Heart right ventricle (tissue), 16 donors: ENCODE measurements around the gene CHST2. TPM values are rescaled to one million over a fixed set of nuclear protein-coding genes. Genes with fewer than 3 reads are reported as not detected.

Experiments used
- ATAC-seq, 8 donors: fragments of 200-7000 bp; cut with Tn5 transposase; one replicate each; pipeline ENCODE4 v1.9.1; 2020; ENCODE audit warnings: mild to moderate bottlenecking in 8 of 8, moderate library complexity in 8 of 8, moderate number of reproducible peaks in 1 of 8
- DNase-seq, 2 donors: peaks; one replicate each; pipeline ENCODE4 v3.0.0-alpha.2; 2020
- H3K27ac ChIP-seq, 10 donors: fragments of 200-600 bp; sonication (generic) in 2 of 10; one replicate each; pipeline versions ENCODE4 v1.5.0 to v1.8.0; 2020 to 2022; ENCODE audit warnings: mild to moderate bottlenecking in 3 of 10
- H3K27me3 ChIP-seq, 7 donors: fragments of 200-600 bp; one replicate each; pipeline ENCODE4 v1.8.0; 2021 to 2022; ENCODE audit warnings: mild to moderate bottlenecking in 2 of 7
- H3K36me3 ChIP-seq, 9 donors: fragments of 200-600 bp; sonication (generic) in 1 of 9; one replicate each; pipeline versions ENCODE4 v1.5.0 to v1.8.0; 2020 to 2022; ENCODE audit warnings: mild to moderate bottlenecking in 2 of 9
- H3K4me1 ChIP-seq, 9 donors: fragments of 200-600 bp; sonication (generic) in 1 of 9; one replicate each; pipeline versions ENCODE4 v1.5.0 to v1.8.0; 2020 to 2022; ENCODE audit warnings: mild to moderate bottlenecking in 4 of 9
- H3K4me3 ChIP-seq, 10 donors: fragments of 200-600 bp; sonication (generic) in 2 of 10; one replicate each; pipeline versions ENCODE4 v1.5.0 to v1.8.0; 2020 to 2022; ENCODE audit warnings: mild to moderate bottlenecking in 7 of 10, moderate library complexity in 2 of 10
- H3K9me3 ChIP-seq, 11 donors: fragments of 200-600 bp in 10 of 11; sonication (generic) in 2 of 11; one replicate each; pipeline versions ENCODE4 v1.5.0 to v1.8.0; 2013 to 2022; ENCODE audit warnings: mild to moderate bottlenecking in 2 of 11, control low read depth in 1 of 11, moderate library complexity in 1 of 11
- WGBS, 2 donors: extraction: QIAGEN DNeasy Blood & Tissue Kit; methylation state at CpG; one replicate each; pipeline ENCODE4 v1.1.7; 2013; ENCODE audit warnings: inconsistent platforms in 1 of 2; 5-methylcytosine and 5-hydroxymethylcytosine counted together
- intact Hi-C, 10 donors: fragments of 100-400 bp; cut with DNase I; formaldehyde crosslinking; loops; one replicate each; pipeline versions ENCODE4 v1.11.1 to v1.14.2; 2022
- polyA plus RNA-seq, 2 donors: library from polyadenylated mRNA; stranded (reverse); fragments of 200-250 nt; gene quantifications; one replicate each; pipeline ENCODE4 v1.2.3, GENCODE V29; 2013
- total RNA-seq, 10 donors: library from RNA; stranded (reverse); fragmentation: NEBNext Ultra II Directional in 3 of 10; extraction: Animal tissue kit (Norgen Biotek cat#: 25700) in 3 of 10; gene quantifications; one replicate each; pipeline versions ENCODE4 v1.2.1 to v1.2.4, GENCODE V29; 2021 to 2023
- TF ChIP-seq, protein P1 (sequence below), 9 donors: fragments of 200-600 bp; sonication (generic) in 2 of 9; IDR thresholded peaks; one replicate each; pipeline versions ENCODE4 v1.5.0 to v1.8.0; 2021 to 2022; ENCODE audit warnings: antibody characterized with exemption in 9 of 9, mild to moderate bottlenecking in 5 of 9, moderate library complexity in 1 of 9
- donor health status: Arrhythmogenic right ventricular cardiomyopathy.
- donor health status: ischemic (EF 13 %, LVEDD 7.1; RV severe dilation, severe dysfunction).
- donor health status: healthy with polysubstance abuse.
- donor health status: DM: no; HTN: yes; CAD: no.
- donor health status: DM: no; HTN: no; CAD: no.
- donor health status: ischemic (EF 25% LVEDD 6.9; RV normal size, moderate dysfunction).
- donor health status: ischemic (EF 25% LVEDD 5.7; RV mildly dilated, moderate dysfunction).
- donor health status: healthy.
- donor health status: DM: yes; HTN: yes; CAD: no.
- donor health status: Ischemic cardiomyopathy.
- donor health status: ischemic (EF 35%, LVEDD 5.7; RV mildly dilated, moderate dysfunction).
- donor health status: nonischemic (EF 11% LVEDD 7.7; RV severe dilation, severe dysfunction).
- donor health status: DM: yes; HTN: yes; CAD: no.
- donor health status: PGD.
- donor health status: ischemic (EF 29% LVEDD 5.4; RV normal size, mild dysfunction).
- donor health status: nonischemic (EF 23%, LVEDD 6.1; RV moderate dilation, normal function).

CHST2 gene
- total and polyA plus RNA-seq, 12 donors = 0.44 to 7.0 (median 1.7) TPM

DNA sequence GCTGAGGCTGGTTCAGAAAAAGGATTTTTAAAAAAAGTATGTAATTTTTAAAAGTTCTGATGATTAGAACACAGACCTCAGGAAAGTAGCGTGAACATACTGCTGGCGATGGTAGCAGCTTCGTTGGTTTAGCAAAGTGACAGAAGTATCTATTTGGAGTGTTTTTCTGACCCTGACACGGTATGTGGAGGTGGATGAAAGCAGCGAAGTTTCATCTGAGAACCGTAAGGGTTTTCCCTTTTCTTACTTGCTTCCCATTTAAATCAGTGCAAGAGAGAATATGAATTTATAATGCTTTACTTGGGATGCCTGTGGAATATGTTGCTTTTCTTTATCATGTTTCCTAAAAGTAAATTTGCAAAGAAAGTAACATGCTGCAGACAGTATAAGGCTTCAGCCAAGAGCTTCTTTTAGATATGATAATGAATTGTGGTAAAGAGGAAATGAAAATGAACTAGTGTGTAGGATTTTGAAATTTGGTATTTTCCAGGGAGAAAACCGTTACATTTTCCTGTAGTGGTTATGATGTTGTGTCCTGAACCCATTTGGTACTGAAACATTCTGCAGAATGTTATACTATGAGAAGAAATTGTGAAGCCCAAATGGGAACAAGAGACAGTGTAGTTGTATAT lies 3.9 kb downstream of the CHST2 start:
- DNase-seq = no peak
- peaks cover 0 to 38% (median 20%) of the 10 kb centered on the region in 7 donors for H3K27me3 ChIP-seq
- H3K36me3 ChIP-seq = peaks cover 0 to 12% (median 0%) of the 10 kb centered on the region in 9 donors
- intact Hi-C loops = loop anchor here in 4 of 10 donors (10.0 kb wide), 4 partner anchors 181 to 551 kb away; no protein-coding TSS in a partner anchor
- peak overlapping the region in 2 of 10 donors; percentile 23 to 60 for H3K27ac ChIP-seq
- peak overlapping the region in 3 of 10 donors; percentile 10 to 29 (median 21) for H3K4me3 ChIP-seq
- no peaks in the 10 kb centered on the region for H3K9me3 ChIP-seq
- WGBS, 2 donors = 72 to 79% methylated on average over 7 of the region's 7 CpGs
- no peak for ATAC-seq
- peaks cover 0 to 55% (median 10%) of the 10 kb centered on the region in 9 donors for H3K4me1 ChIP-seq
- TF ChIP-seq, protein P1, sequence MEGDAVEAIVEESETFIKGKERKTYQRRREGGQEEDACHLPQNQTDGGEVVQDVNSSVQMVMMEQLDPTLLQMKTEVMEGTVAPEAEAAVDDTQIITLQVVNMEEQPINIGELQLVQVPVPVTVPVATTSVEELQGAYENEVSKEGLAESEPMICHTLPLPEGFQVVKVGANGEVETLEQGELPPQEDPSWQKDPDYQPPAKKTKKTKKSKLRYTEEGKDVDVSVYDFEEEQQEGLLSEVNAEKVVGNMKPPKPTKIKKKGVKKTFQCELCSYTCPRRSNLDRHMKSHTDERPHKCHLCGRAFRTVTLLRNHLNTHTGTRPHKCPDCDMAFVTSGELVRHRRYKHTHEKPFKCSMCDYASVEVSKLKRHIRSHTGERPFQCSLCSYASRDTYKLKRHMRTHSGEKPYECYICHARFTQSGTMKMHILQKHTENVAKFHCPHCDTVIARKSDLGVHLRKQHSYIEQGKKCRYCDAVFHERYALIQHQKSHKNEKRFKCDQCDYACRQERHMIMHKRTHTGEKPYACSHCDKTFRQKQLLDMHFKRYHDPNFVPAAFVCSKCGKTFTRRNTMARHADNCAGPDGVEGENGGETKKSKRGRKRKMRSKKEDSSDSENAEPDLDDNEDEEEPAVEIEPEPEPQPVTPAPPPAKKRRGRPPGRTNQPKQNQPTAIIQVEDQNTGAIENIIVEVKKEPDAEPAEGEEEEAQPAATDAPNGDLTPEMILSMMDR (IDR thresholded peaks at IDR 0.05) = no peak

DNA sequence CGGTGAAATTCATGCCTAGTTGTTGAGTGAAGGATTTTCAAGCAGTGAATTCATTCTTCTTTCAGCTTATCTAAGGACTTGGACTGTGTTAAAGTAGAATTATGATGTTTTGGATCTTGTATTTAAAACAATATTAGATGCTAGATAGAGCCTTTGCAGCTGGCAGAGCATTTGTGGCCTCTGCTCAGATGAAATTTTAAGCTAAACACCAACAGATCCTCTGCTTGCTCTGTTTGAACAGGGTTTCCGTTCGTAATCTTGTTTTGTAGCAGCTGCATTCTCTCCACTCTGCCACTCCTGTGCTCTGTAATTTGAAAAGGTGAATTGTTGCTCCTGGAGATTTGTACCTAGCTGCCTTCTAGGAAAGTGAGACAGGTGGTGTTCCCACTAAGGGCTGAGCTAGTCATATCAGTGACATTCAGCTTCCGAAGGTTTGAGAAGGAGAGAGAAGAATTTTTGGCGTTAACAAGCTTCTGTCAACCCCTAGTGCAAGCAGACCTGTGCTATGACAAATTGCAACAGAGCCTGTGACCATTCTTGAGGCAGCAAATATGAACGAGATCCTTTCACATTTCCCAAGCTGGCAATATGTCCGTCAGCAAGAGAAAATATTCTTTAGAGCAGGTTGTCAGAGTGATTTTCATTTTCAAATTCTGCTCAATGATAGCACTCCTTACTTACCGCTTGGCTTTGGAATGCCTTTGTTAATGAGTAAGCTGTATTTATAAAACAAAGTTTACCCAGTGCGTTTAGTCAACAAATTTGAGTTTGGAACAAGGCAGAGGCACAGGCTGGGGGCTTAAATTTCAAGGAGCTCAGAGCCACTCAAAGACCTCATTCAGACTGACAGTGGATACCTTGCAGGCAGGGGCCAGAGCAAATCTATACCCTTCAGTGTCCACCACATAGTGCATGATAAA lies 5.3 kb downstream of the CHST2 start:
- intact Hi-C loops = loop anchor here in 4 of 10 donors (10.0 kb wide), 4 partner anchors 180 to 550 kb away; no protein-coding TSS in a partner anchor

DNA sequence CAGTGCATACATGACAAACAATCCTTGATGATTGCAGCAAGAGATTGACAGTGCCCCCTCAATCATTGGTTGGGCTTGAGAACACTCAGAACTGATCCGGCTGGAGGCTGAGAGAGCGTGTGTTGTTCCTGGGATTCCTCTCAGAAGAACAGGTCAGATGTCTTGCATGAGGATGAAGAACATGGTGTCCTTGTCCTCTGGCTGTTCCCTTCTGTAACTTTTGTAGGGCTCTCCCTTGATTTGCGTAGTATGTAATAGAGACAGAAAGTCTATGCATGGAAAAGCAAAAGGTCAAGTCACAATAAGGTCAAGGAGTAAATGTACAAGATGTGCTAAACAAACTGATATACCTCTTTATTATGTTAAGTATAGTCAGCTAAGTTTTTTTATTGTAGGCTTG lies 8.2 kb downstream of the CHST2 start:
- H3K27ac ChIP-seq = no peak overlapping the region
- WGBS, 2 donors = 94% methylated on average over 3 of the region's 3 CpGs

More for the DNA sequence above, 5.3 kb downstream of the CHST2 start:
- Histone ChIP-seq H3K27me3 (peaks cover 0 to 26% (median 20%) of the 10 kb centered on the region in 7 donors), H3K4me1 (peaks cover 0 to 47% (median 9%) of the 10 kb centered on the region in 9 donors), H3K9me3 (no peaks in the 10 kb centered on the region), H3K36me3 (peaks cover 0 to 12% (median 0%) of the 10 kb centered on the region in 9 donors), H3K27ac (no peak overlapping the region), H3K4me3 (peak overlapping the region in 3 of 10 donors; percentile 6 to 15 (median 10))
- no peak for ATAC-seq
- 39 to 49% methylated on average over 9 of the region's 9 CpGs for WGBS, 2 donors
- TF ChIP-seq, protein P1 (IDR thresholded peaks at IDR 0.05) = no peak
- DNase-seq = no peak

More for the DNA sequence above, 8.2 kb downstream of the CHST2 start:
- intact Hi-C loops = loop anchor here in 4 of 10 donors (10.0 kb wide), 4 partner anchors 177 to 547 kb away; no protein-coding TSS in a partner anchor
- Histone ChIP-seq H3K27me3 (no peaks in the 10 kb centered on the region), H3K9me3 (no peaks in the 10 kb centered on the region), H3K36me3 (no peaks in the 10 kb centered on the region), H3K4me3 (no peak overlapping the region), H3K4me1 (peaks cover 0 to 23% (median 0%) of the 10 kb centered on the region in 9 donors)
- peak in 1 of 8 donors; percentile 13 for ATAC-seq
- TF ChIP-seq, protein P1 (IDR thresholded peaks at IDR 0.05) = no peak
- DNase-seq = no peak
